Activated T-helper 1 cell treated with anti-CD3 and anti-CD28 coated beads, Interleukin-12 subunit alpha, Interleukin-12 subunit beta, Interleukin-2, Interleukin-4 antibody, amounts not matched to agents 30 ng/mL and 10 ng/mL and 1 ng/mL, durations not matched to agents 14 hours and 24 hours and 36 hours (primary cell): ENCODE measurements around the gene KCP. TPM values are rescaled to one million over a fixed set of nuclear protein-coding genes. Genes with fewer than 3 reads are reported as not detected.

Source experiments
- DNase-seq: peaks from one replicate; pipeline ENCODE4 v3.0.0; 2021; ENCODE audit warnings: low spot score
- H3K27ac Mint-ChIP-seq: one replicate; pipeline ENCODE4 v1.8.0; 2021; ENCODE audit warnings: mild to moderate bottlenecking, mixed read lengths
- H3K27me3 Mint-ChIP-seq: one replicate; pipeline ENCODE4 v1.8.0; 2022; ENCODE audit warnings: mild to moderate bottlenecking, moderate library complexity, mixed read lengths; ENCODE audit not compliant: insufficient read depth
- H3K36me3 Mint-ChIP-seq: one replicate; pipeline ENCODE4 v1.8.0; 2021; ENCODE audit warnings: low read depth, mixed read lengths
- H3K4me1 Mint-ChIP-seq: one replicate; pipeline ENCODE4 v1.8.0; 2021; ENCODE audit warnings: low read depth, mixed read lengths
- H3K4me3 Mint-ChIP-seq: one replicate; pipeline ENCODE4 v1.8.0; 2021; ENCODE audit warnings: mild to moderate bottlenecking, moderate library complexity, mixed read lengths
- H3K9me3 Mint-ChIP-seq: one replicate; pipeline ENCODE4 v1.8.0; 2021; ENCODE audit warnings: mixed read lengths
- intact Hi-C: fragments of 100-400 bp; cut with micrococcal nuclease; formaldehyde crosslinking; loops from one replicate; pipeline ENCODE4 v1.15.1; 2024
- total RNA-seq: library from RNA; stranded (reverse); gene quantifications from 2 replicates; pipeline ENCODE4 v1.2.3, GENCODE V29; 2022

The KCP gene
- total RNA-seq, 1 donor from 2014 or later: not detected

GRCh38 chr7:128935342-128935730, 24.8 kb upstream of the KCP start:
- Mint-ChIP-seq H3K27ac (no peak overlapping the region), H3K27me3 (peaks cover 20% of the 10 kb centered on the region), H3K9me3 (peaks cover 3% of the 10 kb centered on the region), H3K4me3 (no peak overlapping the region), H3K36me3 (peaks cover 8% of the 10 kb centered on the region), H3K4me1 (peaks cover 37% of the 10 kb centered on the region)
- DNase-seq: no peak
- intact Hi-C loops: no loop called here

DNA sequence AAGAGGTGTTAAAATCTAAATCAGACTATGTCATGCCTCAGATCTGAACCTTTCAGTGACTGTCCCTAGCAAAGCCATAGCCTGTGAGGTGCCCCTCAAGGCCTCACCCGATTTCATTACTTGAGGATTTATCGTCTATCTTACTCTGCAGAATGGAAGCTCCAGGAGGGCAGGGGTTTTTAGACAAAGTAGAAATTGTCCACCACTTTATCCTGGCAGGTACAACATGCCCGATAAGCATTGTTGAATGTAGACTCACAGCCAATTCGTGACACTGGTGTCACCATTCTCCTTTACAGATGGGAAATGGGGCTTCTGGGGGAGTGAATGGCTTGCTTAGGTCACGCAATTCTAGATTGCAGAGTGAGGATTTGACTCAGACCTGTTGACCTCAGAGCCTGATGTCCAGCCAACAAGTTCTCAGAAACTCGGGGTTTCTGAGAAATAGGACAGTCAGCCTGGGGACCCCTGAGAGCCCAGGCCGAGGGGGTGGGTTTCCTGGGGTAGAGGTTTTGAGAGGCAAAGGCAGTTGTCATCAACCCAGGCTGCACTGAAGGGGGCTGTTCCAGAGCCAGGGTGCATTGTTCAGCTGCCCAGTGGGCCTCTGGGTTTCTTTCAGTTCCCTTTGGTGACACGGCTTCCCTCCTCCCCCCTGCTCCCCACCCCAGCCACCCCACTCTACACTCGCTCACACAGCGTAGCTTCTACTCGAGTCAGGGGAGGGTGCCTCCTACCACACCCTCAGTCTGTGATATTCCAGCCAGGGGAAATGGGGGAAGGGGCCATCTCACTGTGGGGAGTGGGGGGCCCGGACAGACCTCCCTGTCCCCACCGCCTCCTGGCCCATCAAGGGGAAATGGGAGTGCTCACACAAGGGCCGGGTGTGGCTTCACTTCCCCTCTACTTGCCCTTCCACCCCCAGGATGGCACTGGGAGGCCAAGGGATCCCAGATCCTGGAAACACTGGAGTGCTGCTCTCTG, 24.1 kb upstream of the KCP start:
- intact Hi-C loops: no loop called here
- Mint-ChIP-seq H3K4me1 (peaks cover 30% of the 10 kb centered on the region), H3K27ac (no peak overlapping the region), H3K4me3 (no peak overlapping the region), H3K27me3 (peaks cover 20% of the 10 kb centered on the region), H3K36me3 (peaks cover 8% of the 10 kb centered on the region), H3K9me3 (peaks cover 3% of the 10 kb centered on the region)
- DNase-seq: no peak

DNA sequence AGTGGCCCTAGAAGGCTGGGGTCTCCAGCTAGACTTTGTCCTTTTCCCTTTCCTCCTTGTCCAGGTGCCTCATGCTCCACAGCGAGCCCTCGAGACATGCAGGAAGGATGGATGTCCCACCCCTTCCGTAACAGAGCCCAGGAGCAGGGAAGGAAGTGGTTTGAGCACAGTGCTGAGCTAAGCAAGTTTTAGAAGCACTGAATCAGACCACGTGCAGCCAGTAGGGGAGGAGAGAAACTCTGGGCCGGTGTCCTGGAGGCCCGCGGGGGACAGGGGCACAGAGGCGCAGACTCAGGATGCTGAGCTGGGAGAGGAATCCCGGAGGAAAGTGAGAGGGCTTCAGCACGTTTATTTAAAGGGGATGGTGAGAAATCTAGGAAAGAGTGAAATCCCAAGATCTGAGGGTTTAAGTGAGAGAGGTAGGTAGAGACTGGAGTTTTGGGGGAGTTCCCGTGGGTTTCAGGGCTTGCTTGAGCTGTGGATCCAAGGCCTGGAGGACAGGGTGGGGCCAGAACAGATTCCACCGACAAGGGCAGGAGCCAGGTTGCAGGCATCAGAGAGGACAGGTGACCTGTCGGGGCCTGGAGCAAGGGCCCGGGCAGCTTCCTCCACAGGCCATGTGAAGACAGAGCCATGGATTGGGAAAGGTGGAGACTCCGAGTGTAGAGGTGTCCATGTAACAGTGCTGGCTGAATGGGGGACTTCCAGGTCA, 22.8 kb upstream of the KCP start:
- intact Hi-C loops: no loop called here
- H3K36me3 Mint-ChIP-seq: peaks cover 8% of the 10 kb centered on the region
- H3K9me3 Mint-ChIP-seq: peaks cover 3% of the 10 kb centered on the region
- H3K27me3 Mint-ChIP-seq: peaks cover 17% of the 10 kb centered on the region
- peak; percentile 53 for DNase-seq
- peak overlapping the region; percentile 74 for H3K4me3 Mint-ChIP-seq
- H3K27ac Mint-ChIP-seq: peak overlapping the region; percentile 88
- H3K4me1 Mint-ChIP-seq: peaks cover 20% of the 10 kb centered on the region

GRCh38 chr7:128932862-128933179, 22.3 kb upstream of the KCP start:
- Mint-ChIP-seq H3K4me3 (no peak overlapping the region), H3K27ac (no peak overlapping the region), H3K27me3 (peaks cover 17% of the 10 kb centered on the region), H3K4me1 (peaks cover 19% of the 10 kb centered on the region), H3K36me3 (peaks cover 8% of the 10 kb centered on the region), H3K9me3 (peaks cover 3% of the 10 kb centered on the region)
- intact Hi-C loops: no loop called here
- DNase-seq: no peak

DNA sequence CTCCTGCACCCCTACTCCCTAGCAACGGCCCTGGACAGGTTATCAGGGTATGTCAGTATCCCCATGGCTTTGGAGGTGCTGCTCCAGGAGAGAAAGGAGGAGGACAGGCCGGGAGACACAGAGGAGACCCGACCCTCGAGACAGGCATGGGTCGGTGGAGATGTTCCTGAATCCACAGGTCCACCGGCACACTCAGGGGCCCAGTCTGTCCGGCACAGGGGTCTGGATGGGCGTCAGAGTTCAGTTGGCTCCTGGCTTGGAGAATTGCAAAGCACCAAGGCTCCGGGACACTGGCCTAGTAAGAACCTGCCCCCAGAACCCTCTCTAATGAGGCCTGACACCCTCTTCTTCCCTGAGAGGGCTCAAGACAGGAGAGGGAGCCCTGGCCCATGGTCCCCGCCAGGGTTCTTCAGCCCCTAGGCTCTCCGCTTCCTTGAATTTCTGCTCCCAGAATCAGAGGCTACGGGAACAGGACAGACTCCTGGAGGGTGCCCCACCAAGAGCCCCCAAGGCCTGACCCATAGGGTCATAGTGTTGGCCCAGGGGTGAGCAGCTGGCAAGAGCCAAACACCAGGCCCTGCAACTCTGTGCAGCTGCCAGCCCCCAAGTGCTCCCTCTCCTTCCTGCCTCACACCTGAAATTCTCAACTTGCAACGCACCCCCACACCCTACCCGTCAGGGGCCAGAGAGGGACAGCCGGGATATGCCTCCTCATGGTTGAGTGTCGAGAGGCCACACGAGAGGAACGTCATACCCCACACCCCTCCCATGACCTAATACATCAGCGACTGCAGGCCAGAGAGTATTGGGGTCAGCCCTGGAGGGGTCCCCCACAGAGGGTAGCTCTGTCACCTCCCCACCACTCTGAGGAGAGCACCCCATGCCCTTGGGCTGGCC, 21.7 kb upstream of the KCP start:
- Mint-ChIP-seq H3K9me3 (peaks cover 3% of the 10 kb centered on the region), H3K4me1 (peaks cover 17% of the 10 kb centered on the region), H3K36me3 (peaks cover 7% of the 10 kb centered on the region), H3K27me3 (peaks cover 13% of the 10 kb centered on the region), H3K4me3 (no peak overlapping the region), H3K27ac (no peak overlapping the region)
- intact Hi-C loops: no loop called here
- no peak for DNase-seq

- DNase-seq: no peak
- H3K27ac Mint-ChIP-seq: no peak overlapping the region
- peaks cover 8% of the 10 kb centered on the region for H3K27me3 Mint-ChIP-seq
- peaks cover 3% of the 10 kb centered on the region for H3K36me3 Mint-ChIP-seq
- H3K9me3 Mint-ChIP-seq: peaks cover 3% of the 10 kb centered on the region
- H3K4me1 Mint-ChIP-seq: peaks cover 12% of the 10 kb centered on the region
- no peak overlapping the region for H3K4me3 Mint-ChIP-seq
- intact Hi-C loops: no loop called here
Observed at GRCh38 chr7:128931190-128931798, 20.8 kb upstream of the KCP start.

DNA sequence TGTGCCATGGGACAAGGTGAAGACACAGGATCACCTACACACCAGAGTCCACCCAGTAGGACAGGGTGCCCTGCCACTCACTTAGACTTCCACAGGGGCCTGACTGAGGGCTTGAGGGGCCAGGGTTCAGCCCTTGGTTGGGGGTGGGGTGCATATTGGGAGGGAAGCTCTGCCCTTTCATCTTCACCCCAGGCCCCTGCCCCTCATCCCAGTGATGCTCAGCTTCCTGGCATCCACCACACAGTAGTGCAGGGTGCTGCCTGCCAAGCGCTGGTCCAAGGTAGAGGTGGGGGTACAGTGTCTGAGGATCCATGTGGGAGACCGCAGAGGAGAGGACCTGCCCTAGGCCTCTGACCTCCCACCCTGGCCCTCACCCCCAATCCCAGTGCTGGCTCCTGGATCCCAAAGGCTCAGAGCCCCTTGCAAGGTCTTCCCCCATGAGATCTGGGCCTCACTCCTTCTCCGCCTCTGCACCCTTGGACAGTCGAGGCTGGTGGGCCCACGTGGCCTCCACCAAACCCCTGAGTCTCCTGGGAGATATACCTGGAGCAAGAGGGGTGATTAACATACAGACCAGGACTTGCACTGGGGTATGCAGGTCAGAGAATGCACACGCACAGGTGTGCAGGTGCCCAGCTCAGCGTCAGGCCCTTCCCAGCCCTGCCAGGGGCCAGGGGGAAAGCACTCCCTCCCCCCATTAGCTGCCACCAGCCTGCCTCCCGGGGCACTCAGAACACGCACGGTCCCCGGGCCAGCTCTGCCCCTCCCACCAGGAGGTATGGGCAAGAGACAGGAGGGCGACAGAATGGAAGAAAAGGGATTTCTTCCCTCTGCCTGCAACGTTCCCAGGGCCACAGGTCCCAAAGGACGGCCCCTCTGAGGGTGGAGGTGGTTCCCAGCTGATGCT, 18.6 kb upstream of the KCP start:
- DNase-seq: no peak
- H3K27ac Mint-ChIP-seq: no peak overlapping the region
- intact Hi-C loops: no loop called here
- peaks cover 3% of the 10 kb centered on the region for H3K36me3 Mint-ChIP-seq
- H3K4me1 Mint-ChIP-seq: peaks cover 12% of the 10 kb centered on the region
- peaks cover 3% of the 10 kb centered on the region for H3K9me3 Mint-ChIP-seq
- H3K27me3 Mint-ChIP-seq: peaks cover 13% of the 10 kb centered on the region
- H3K4me3 Mint-ChIP-seq: no peak overlapping the region

GRCh38 chr7:128928159-128928813, 17.8 kb upstream of the KCP start:
- no peak for DNase-seq
- H3K36me3 Mint-ChIP-seq: peaks cover 2% of the 10 kb centered on the region

GRCh38 chr7:128924707-128925588, 14.4 kb upstream of the KCP start:
- no peak overlapping the region for H3K4me3 Mint-ChIP-seq
- H3K36me3 Mint-ChIP-seq: no peaks in the 10 kb centered on the region
- intact Hi-C loops: no loop called here
- no peak overlapping the region for H3K27ac Mint-ChIP-seq
- H3K27me3 Mint-ChIP-seq: peaks cover 29% of the 10 kb centered on the region
- no peaks in the 10 kb centered on the region for H3K9me3 Mint-ChIP-seq
- no peak for DNase-seq
- H3K4me1 Mint-ChIP-seq: no peaks in the 10 kb centered on the region

More at GRCh38 chr7:128928159-128928813, 17.8 kb upstream of the KCP start:
- intact Hi-C loops: no loop called here
- H3K27ac Mint-ChIP-seq: peak overlapping the region; percentile 34
- peaks cover 16% of the 10 kb centered on the region for H3K27me3 Mint-ChIP-seq
- H3K4me3 Mint-ChIP-seq: no peak overlapping the region
- H3K9me3 Mint-ChIP-seq: peaks cover 2% of the 10 kb centered on the region
- H3K4me1 Mint-ChIP-seq: peaks cover 6% of the 10 kb centered on the region

GRCh38 chr7:128923411-128923800, 12.9 kb upstream of the KCP start:
- H3K36me3 Mint-ChIP-seq: no peaks in the 10 kb centered on the region

More at GRCh38 chr7:128923411-128923800, 12.9 kb upstream of the KCP start:
- no peak for DNase-seq
- intact Hi-C loops: no loop called here
- Mint-ChIP-seq H3K9me3 (no peaks in the 10 kb centered on the region), H3K4me1 (no peaks in the 10 kb centered on the region), H3K27me3 (peaks cover 37% of the 10 kb centered on the region), H3K27ac (no peak overlapping the region), H3K4me3 (no peak overlapping the region)
